Calu3 (cell line): ENCODE data around the gene ACY1. TPM values are rescaled to one million over a fixed set of nuclear protein-coding genes. Genes with fewer than 3 reads are reported as not detected.

Experiments
- BruUV-seq: library from RNA; stranded (reverse); fragments of 400-500 nt; replicated peaks from 2 replicates; lab custom pipeline; 2021; lab: Mats Ljungman, UMichigan
- CTCF ChIA-PET: fragments of 300-600 bp; sonication (Branson Sonifier 250); formaldehyde crosslinking; loops from one replicate; lab custom pipeline; 2022; ENCODE audit warnings: antibody characterized with exemption; lab: Charles Lee
- DNase-seq: peaks from one replicate; pipeline ENCODE4 v3.0.0; 2022
- H3K27ac Mint-ChIP-seq: one replicate; pipeline ENCODE4 v1.8.0; 2022; ENCODE audit warnings: mixed read lengths; ENCODE audit not compliant: unreplicated experiment
- H3K27me3 Mint-ChIP-seq: one replicate; pipeline ENCODE4 v1.8.0; 2022; ENCODE audit warnings: mixed read lengths; ENCODE audit not compliant: unreplicated experiment
- H3K36me3 Mint-ChIP-seq: one replicate; pipeline ENCODE4 v1.8.0; 2022; ENCODE audit warnings: mild to moderate bottlenecking, moderate library complexity, mixed read lengths; ENCODE audit not compliant: insufficient read depth, unreplicated experiment
- H3K4me1 Mint-ChIP-seq: one replicate; pipeline ENCODE4 v1.8.0; 2022; ENCODE audit warnings: mild to moderate bottlenecking, low read depth, mixed read lengths; ENCODE audit not compliant: unreplicated experiment
- H3K4me3 Mint-ChIP-seq: one replicate; pipeline ENCODE4 v1.8.0; 2022; ENCODE audit warnings: mild to moderate bottlenecking, low read depth, moderate library complexity, mixed read lengths; ENCODE audit not compliant: unreplicated experiment
- H3K9me3 Mint-ChIP-seq: one replicate; pipeline ENCODE4 v1.8.0; 2022; ENCODE audit warnings: low read depth, mixed read lengths; ENCODE audit not compliant: unreplicated experiment
- intact Hi-C: fragments of 100-400 bp; cut with micrococcal nuclease; formaldehyde crosslinking; loops from one replicate; pipeline ENCODE4 v1.10.0; 2022; ENCODE audit not compliant: unreplicated experiment
- total RNA-seq: library from RNA; stranded (reverse); gene quantifications from 2 replicates; pipeline ENCODE4 v1.2.3, GENCODE V29; 2022
- TF ChIP-seq, protein P1 (sequence below): fragments of 200-600 bp; IDR thresholded peaks from one replicate; pipeline ENCODE4 v1.8.0; 2022; ENCODE audit warnings: antibody characterized with exemption; ENCODE audit not compliant: unreplicated experiment

ACY1 gene
- total RNA-seq, 1 experiment from 2014 or later: 74.9 TPM

DNA sequence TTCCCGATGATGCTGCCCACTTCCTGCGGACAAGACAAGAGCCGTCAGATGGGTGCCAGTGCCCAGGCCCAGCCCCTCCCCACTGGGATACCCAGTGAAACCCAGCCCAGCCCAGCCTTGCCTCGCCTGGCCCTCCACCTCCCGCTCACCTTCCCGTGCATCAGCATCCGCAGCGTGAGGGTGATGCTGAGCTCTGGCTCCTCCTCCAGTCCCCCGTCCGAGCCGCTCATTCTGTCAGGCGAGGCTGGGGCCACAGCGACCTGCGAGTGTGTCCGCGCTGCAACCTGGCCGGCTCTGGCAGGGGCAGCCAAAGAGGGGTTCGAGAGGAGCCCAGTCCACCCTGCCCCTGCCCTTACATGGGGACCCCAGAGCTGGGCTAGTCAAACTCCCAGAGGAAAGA lies 22.3 kb upstream of the ACY1 start:
- no peak for DNase-seq
- no TSS peak for BruUV-seq
- Mint-ChIP-seq H3K27me3 (peaks cover 13% of the 10 kb centered on the region), H3K36me3 (peaks cover 10% of the 10 kb centered on the region), H3K27ac (no peak overlapping the region), H3K9me3 (no peaks in the 10 kb centered on the region), H3K4me1 (peaks cover 11% of the 10 kb centered on the region), H3K4me3 (no peak overlapping the region)
- intact Hi-C loops: no loop called here
- TF ChIP-seq, protein P1, sequence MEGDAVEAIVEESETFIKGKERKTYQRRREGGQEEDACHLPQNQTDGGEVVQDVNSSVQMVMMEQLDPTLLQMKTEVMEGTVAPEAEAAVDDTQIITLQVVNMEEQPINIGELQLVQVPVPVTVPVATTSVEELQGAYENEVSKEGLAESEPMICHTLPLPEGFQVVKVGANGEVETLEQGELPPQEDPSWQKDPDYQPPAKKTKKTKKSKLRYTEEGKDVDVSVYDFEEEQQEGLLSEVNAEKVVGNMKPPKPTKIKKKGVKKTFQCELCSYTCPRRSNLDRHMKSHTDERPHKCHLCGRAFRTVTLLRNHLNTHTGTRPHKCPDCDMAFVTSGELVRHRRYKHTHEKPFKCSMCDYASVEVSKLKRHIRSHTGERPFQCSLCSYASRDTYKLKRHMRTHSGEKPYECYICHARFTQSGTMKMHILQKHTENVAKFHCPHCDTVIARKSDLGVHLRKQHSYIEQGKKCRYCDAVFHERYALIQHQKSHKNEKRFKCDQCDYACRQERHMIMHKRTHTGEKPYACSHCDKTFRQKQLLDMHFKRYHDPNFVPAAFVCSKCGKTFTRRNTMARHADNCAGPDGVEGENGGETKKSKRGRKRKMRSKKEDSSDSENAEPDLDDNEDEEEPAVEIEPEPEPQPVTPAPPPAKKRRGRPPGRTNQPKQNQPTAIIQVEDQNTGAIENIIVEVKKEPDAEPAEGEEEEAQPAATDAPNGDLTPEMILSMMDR: no peak
- CTCF ChIA-PET: interaction anchor here (1.1 kb wide), 1 partner anchor 22 kb away, joined by 3 read pairs; the partner anchor contains the start of gene ACY1

DNA sequence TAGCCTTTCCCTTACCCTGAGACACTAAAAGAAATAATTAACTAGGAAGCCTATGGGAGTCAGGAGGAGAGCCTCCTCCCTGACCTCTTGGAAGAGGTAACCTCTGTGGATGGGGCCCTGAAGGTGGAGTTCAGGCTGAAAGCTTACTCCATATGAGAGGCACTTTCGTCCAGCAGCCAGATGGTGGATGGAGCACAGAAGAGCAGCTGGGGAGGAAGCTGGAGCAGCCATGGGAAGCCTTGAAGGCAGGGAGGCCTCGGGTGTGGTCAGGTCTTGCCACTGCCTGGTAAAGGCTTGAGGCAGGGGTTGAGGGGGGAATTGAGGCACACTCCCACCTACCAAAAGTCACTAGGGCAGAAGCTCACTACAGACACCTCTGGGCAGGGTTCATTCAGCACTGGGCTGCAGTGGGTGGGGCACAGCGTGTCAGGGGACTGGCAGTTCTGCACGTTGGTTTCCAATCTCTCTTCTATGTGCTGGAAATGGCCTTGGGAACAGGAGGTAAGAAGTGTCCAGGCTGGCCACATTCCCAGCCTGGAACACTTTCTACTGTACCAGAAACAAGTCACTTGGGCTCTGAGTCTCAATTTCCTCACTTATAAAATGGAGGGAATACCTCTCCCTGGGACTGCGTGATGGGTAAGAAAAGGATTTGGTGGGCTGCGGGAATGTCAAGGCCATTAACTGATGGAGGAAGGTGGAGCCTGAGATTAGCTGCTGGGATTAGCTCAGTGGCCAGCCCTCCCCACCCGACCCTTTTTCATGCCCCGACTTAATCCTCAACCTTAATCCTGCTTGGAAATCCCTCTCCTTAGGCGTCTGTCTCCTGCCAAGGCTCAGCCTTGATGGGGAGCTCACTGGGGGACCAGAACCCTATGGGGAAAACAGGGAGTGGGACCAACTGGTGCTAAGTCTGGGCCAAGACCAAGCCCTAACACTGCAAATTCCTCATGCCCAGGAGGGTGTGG lies 21.4 kb upstream of the ACY1 start:
- intact Hi-C loops: no loop called here
- Mint-ChIP-seq H3K27ac (no peak overlapping the region), H3K9me3 (no peaks in the 10 kb centered on the region), H3K36me3 (peaks cover 19% of the 10 kb centered on the region), H3K4me1 (peaks cover 11% of the 10 kb centered on the region), H3K4me3 (no peak overlapping the region), H3K27me3 (peaks cover 13% of the 10 kb centered on the region)
- BruUV-seq: no TSS peak
- CTCF ChIA-PET: interaction anchor here (0.6 kb wide), 1 partner anchor 149 kb away, joined by 3 read pairs; no protein-coding TSS in a partner anchor
- no peak for DNase-seq
- TF ChIP-seq, protein P1: no peak

DNA sequence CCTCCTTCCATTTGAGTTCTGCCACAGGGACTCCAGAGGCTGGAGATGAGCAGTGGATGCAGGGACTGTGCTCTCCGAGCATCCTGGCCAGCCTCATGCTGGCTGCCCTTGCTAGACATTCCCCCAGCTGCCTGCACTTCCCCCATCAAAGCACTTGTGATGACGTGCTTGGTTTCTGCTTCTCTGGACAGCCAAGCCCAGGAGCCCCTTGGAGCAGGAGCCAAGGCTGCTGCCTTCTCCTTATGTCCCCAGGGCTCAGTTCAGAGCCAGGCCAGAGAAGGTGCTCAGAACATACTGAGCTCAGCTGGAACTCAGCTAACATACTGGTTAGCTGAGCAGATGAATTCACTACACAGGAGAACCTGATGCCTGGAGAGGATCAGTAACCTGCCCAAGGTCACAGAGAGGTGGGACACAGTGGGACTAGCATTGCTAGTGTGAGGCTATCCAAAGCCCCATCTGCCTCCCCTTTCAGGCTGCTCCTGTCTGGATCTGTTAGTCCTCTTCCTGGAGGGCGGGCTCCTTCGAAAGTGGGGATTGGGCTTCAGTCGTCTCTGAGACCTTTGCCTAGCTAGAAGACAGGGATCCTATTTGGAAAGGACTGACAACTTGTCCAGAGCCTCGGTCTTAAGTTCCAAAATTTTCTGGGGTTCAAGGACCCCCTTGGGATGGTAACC lies 20.3 kb upstream of the ACY1 start:
- Mint-ChIP-seq H3K4me3 (no peak overlapping the region), H3K9me3 (no peaks in the 10 kb centered on the region), H3K27ac (no peak overlapping the region), H3K4me1 (peaks cover 11% of the 10 kb centered on the region), H3K27me3 (peaks cover 13% of the 10 kb centered on the region), H3K36me3 (peaks cover 26% of the 10 kb centered on the region)
- TF ChIP-seq, protein P1: no peak
- DNase-seq: no peak
- BruUV-seq: no TSS peak
- CTCF ChIA-PET: interaction anchor here (0.6 kb wide), 1 partner anchor 19 kb away, joined by 4 read pairs; no protein-coding TSS in a partner anchor
- intact Hi-C loops: no loop called here

DNA sequence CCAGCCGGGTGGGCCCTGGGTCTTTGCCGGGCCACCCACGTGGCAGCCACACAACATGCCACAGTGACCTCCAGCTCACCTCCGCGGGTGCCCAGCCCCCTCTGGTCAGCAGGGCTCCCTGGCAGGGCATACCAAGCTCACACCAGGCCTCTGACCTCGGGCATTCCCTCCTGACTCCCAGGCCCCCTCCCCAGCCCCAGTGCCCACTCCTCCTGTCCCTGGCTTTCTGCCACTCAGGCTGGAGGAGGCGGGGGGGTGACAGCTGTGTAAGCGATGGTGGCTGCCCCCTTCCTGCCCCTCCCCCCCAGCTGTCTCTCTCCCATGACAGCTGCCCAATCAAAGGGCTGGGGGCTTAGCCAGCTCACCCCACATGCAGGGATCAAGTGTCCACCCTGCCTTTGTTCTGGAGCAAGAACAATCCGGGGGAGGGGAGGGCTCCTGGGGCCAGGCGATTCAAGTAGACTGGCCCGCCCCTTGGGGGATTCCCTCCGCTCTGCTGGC lies 19.3 kb upstream of the ACY1 start:
- TF ChIP-seq, protein P1: no peak
- Mint-ChIP-seq H3K4me1 (peaks cover 14% of the 10 kb centered on the region), H3K27ac (no peak overlapping the region), H3K9me3 (no peaks in the 10 kb centered on the region), H3K27me3 (peaks cover 13% of the 10 kb centered on the region), H3K36me3 (peaks cover 30% of the 10 kb centered on the region), H3K4me3 (no peak overlapping the region)
- intact Hi-C loops: no loop called here
- no peak for DNase-seq
- no TSS peak for BruUV-seq
- CTCF ChIA-PET: no interaction called here
